A549 (cell line): ENCODE measurements around the gene LRRC3B. TPM values are rescaled to one million over a fixed set of nuclear protein-coding genes. Genes with fewer than 3 reads are reported as not detected.

Experiments used
- ATAC-seq, 2 experiments: fragments of 200-7000 bp in 1 of 2; fragments of >200 bp in 1 of 2; cut with Nextera tagmentation in 1 of 2; cut with Tn5 transposase in 1 of 2; 3 replicates each; pipeline versions ENCODE4 v1.8.0 to v1.9.1; 2018 to 2020; ENCODE audit warnings: mild to moderate bottlenecking in 1 of 2, moderate library complexity in 1 of 2
- CTCF ChIA-PET: fragments of 300-600 bp; sonication (Branson Sonifier 250); formaldehyde crosslinking; extraction: SDS; loops from one replicate; lab custom pipeline; 2021; ENCODE audit warnings: antibody characterized with exemption, inconsistent platforms; lab: Yijun Ruan, JAX
- POLR2A ChIA-PET: fragments of 350-600 bp; formaldehyde crosslinking; extraction: SDS; loops from one replicate; lab custom pipeline; 2021; ENCODE audit warnings: antibody characterized with exemption, inconsistent platforms; lab: Yijun Ruan, JAX
- DNase-seq, 2 experiments: peaks; one replicate each; pipeline versions ENCODE4 v3.0.0 to v3.0.0-alpha.2; 2011 to 2016; ENCODE audit warnings: low read depth in 1 of 2, low spot score in 1 of 2
- FAIRE-seq: peaks from 2 replicates; lab custom pipeline; 2011; peaks lifted over from hg19 to GRCh38; lab: Jason Lieb, UNC
- H3K27ac ChIP-seq, 2 experiments: fragments of >200 bp; sonication (Bioruptor Twin); formaldehyde crosslinking; 3 replicates each; pipeline ENCODE4 v1.5.1; 2016 to 2017
- H3K4me1 ChIP-seq: fragments of >200 bp; sonication (Bioruptor Twin); formaldehyde crosslinking; 3 replicates; pipeline ENCODE4 v1.6.1; 2016
- H3K4me2 ChIP-seq: fragments of >200 bp; sonication (Bioruptor Twin); formaldehyde crosslinking; 3 replicates; pipeline ENCODE4 v1.6.1; 2016
- H3K4me3 ChIP-seq: fragments of >200 bp; sonication (Bioruptor Twin); formaldehyde crosslinking; 3 replicates; pipeline ENCODE4 v1.5.1; 2016
- H3K9me3 ChIP-seq: fragments of >200 bp; sonication (Bioruptor Twin); formaldehyde crosslinking; 3 replicates; pipeline ENCODE4 v1.6.1; 2016
- BCL3 ChIP-seq: fragments of >200 bp; sonication (Bioruptor Twin); formaldehyde crosslinking; IDR thresholded peaks from 3 replicates; pipeline ENCODE4 v1.6.1; 2016
- BHLHE40 ChIP-seq: IDR thresholded peaks from 2 replicates; pipeline ENCODE4 v1.6.1; 2012; ENCODE audit warnings: low read depth, low read length, inconsistent platforms
- CBX8 ChIP-seq: fragments of 200-600 bp; sonication (generic); IDR thresholded peaks from 2 replicates; pipeline ENCODE4 v1.6.1; 2016
- CEBPB ChIP-seq, 2 experiments: fragments of >200 bp in 1 of 2; sonication (Bioruptor Twin) in 1 of 2; formaldehyde crosslinking in 1 of 2; IDR thresholded peaks; 2 replicates each; pipeline ENCODE4 v1.6.1; 2012 to 2016
- EHMT2 ChIP-seq: fragments of 200-600 bp; sonication (generic); IDR thresholded peaks from 2 replicates; pipeline ENCODE4 v1.6.1; 2016; ENCODE audit warnings: antibody characterized with exemption, low read depth, mild to moderate bottlenecking, moderate library complexity
- EP300 ChIP-seq, 2 experiments: fragments of >200 bp; sonication (Bioruptor Twin); formaldehyde crosslinking; IDR thresholded peaks; 2 replicates in 1 of 2; 3 replicates in 1 of 2; pipeline ENCODE4 v1.6.1; 2016 to 2017
- ESRRA ChIP-seq: fragments of 150-350 bp; IDR thresholded peaks from 2 replicates; pipeline ENCODE4 v1.6.1; 2014; ENCODE audit warnings: mild to moderate bottlenecking, low read length, borderline replicate concordance
- FOSB ChIP-seq: fragments of 250-450 bp; sonication (Bioruptor Pico); IDR thresholded peaks from 2 replicates; pipeline ENCODE4 v1.5.0; 2020; ENCODE audit warnings: mild to moderate bottlenecking, moderate library complexity
- GATA3 ChIP-seq: IDR thresholded peaks from 2 replicates; pipeline ENCODE4 v1.6.1; 2012; ENCODE audit warnings: borderline replicate concordance
- JUN ChIP-seq, 2 experiments: fragments of >200 bp; sonication (Bioruptor Twin); formaldehyde crosslinking; IDR thresholded peaks; 2 replicates in 1 of 2; 3 replicates in 1 of 2; pipeline ENCODE4 v1.6.1; 2016 to 2017
- JUNB ChIP-seq: fragments of >200 bp; sonication (Bioruptor Twin); formaldehyde crosslinking; IDR thresholded peaks from 2 replicates; pipeline ENCODE4 v1.6.1; 2016
- KDM5A ChIP-seq: fragments of 200-600 bp; sonication (generic); IDR thresholded peaks from 2 replicates; pipeline ENCODE4 v1.6.1; 2016; ENCODE audit warnings: antibody characterized with exemption, mild to moderate bottlenecking
- MAFK ChIP-seq: fragments of 450-650 bp; IDR thresholded peaks from 2 replicates; pipeline ENCODE4 v1.6.1; 2014; ENCODE audit not compliant: partially characterized antibody
- MAX ChIP-seq: IDR thresholded peaks from 2 replicates; pipeline ENCODE4 v1.6.1; 2012
- MAZ ChIP-seq: fragments of 150-350 bp; IDR thresholded peaks from 2 replicates; pipeline ENCODE4 v1.6.1; 2014; ENCODE audit warnings: antibody characterized with exemption, low read depth, low read length, borderline replicate concordance
- NPAS2 ChIP-seq: fragments of 250-450 bp; sonication (Bioruptor Pico); IDR thresholded peaks from 2 replicates; pipeline ENCODE4 v1.8.0; 2022; ENCODE audit warnings: mild to moderate bottlenecking, moderate library complexity, borderline replicate concordance
- PHF8 ChIP-seq: fragments of 200-600 bp; sonication (generic); IDR thresholded peaks from 2 replicates; pipeline ENCODE4 v1.6.1; 2016; ENCODE audit warnings: low read depth, mild to moderate bottlenecking, antibody characterized with exemption, moderate library complexity, borderline replicate concordance
- POLR2AphosphoS2 ChIP-seq: conservative IDR thresholded peaks from 2 replicates; pipeline ENCODE4 v1.6.1; 2012; ENCODE audit warnings: low read length, improper control_type of control experiment, inconsistent platforms
- RAD21 ChIP-seq, 2 experiments: fragments of >200 bp in 1 of 2; sonication (Bioruptor Twin) in 1 of 2; formaldehyde crosslinking in 1 of 2; IDR thresholded peaks in 1 of 2; conservative IDR thresholded peaks in 1 of 2; 2 replicates in 1 of 2; 3 replicates in 1 of 2; pipeline ENCODE4 v1.6.1; 2012 to 2018; ENCODE audit warnings: inconsistent platforms in 1 of 2
- RNF2 ChIP-seq: fragments of 200-600 bp; sonication (generic); IDR thresholded peaks from 2 replicates; pipeline ENCODE4 v1.6.1; 2016; ENCODE audit warnings: low read depth, mild to moderate bottlenecking, antibody characterized with exemption, moderate library complexity, borderline replicate concordance
- SREBF2 ChIP-seq: fragments of 450-650 bp; IDR thresholded peaks from 2 replicates; pipeline ENCODE4 v1.6.1; 2014; ENCODE audit warnings: mild to moderate bottlenecking, moderate library complexity
- TP53 ChIP-seq: fragments of 250-450 bp; sonication (Bioruptor Pico); IDR thresholded peaks from 2 replicates; pipeline ENCODE4 v1.5.0; 2021; ENCODE audit warnings: mild to moderate bottlenecking, moderate library complexity
- ZC3H11A ChIP-seq: fragments of 450-650 bp; IDR thresholded peaks from 2 replicates; pipeline ENCODE4 v1.6.1; 2014; ENCODE audit warnings: antibody characterized with exemption, mild to moderate bottlenecking
- ZSCAN20 ChIP-seq: fragments of 250-450 bp; sonication (Bioruptor Pico); IDR thresholded peaks from 2 replicates; pipeline ENCODE4 v1.8.0; 2022; ENCODE audit warnings: mild to moderate bottlenecking, moderate library complexity
- WGBS: methylation state at CpG from one replicate; pipeline ENCODE4 v1.1.6; 2017; ENCODE audit errors: missing lambda C conversion rate; 5-methylcytosine and 5-hydroxymethylcytosine counted together
- polyA plus RNA-seq, 4 experiments: library from polyadenylated mRNA; depleted of rRNA in 3 of 4; stranded (reverse); fragments of >200 nt; fragmentation: RNase III in 1 of 4; extraction: RNeasy Plus Mini Kit Qiagen cat#74134 plus additional on column Dnase treatment in 1 of 4; gene quantifications; 2 replicates in 3 of 4; 3 replicates in 1 of 4; pipeline ENCODE4 v1.2.3, GENCODE V29; 2011 to 2017
- TF ChIP-seq, protein P1 (sequence below): fragments of 250-450 bp; sonication (Bioruptor Pico); IDR thresholded peaks from 2 replicates; pipeline ENCODE4 v1.5.0; 2021; ENCODE audit warnings: mild to moderate bottlenecking, moderate library complexity, borderline replicate concordance
- TF ChIP-seq, protein P2 (sequence below): fragments of >200 bp; sonication (Bioruptor Twin); formaldehyde crosslinking; IDR thresholded peaks from 3 replicates; pipeline ENCODE4 v1.5.1; 2016
- TF ChIP-seq, protein P3 (sequence below): IDR thresholded peaks from 2 replicates; pipeline ENCODE4 v1.6.1; 2012; ENCODE audit warnings: low read depth, borderline replicate concordance

The LRRC3B gene
- polyA plus RNA-seq, 2 of the 4 experiments (the other 2 are of a cell fraction), result not detected

- TF ChIP-seq KDM5A (no peak), RNF2 (no peak)
- TF ChIP-seq, protein P1, sequence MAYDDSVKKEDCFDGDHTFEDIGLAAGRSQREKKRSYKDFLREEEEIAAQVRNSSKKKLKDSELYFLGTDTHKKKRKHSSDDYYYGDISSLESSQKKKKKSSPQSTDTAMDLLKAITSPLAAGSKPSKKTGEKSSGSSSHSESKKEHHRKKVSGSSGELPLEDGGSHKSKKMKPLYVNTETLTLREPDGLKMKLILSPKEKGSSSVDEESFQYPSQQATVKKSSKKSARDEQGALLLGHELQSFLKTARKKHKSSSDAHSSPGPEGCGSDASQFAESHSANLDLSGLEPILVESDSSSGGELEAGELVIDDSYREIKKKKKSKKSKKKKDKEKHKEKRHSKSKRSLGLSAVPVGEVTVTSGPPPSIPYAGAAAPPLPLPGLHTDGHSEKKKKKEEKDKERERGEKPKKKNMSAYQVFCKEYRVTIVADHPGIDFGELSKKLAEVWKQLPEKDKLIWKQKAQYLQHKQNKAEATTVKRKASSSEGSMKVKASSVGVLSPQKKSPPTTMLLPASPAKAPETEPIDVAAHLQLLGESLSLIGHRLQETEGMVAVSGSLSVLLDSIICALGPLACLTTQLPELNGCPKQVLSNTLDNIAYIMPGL (CRISPR knock-in tag), result no peak
Measured at GRCh38 chr3:26681632-26682031, 59.1 kb downstream of the LRRC3B start (continued).

GRCh38 chr3:26682406-26682805 lies 59.8 kb downstream of the LRRC3B start:
- no peak overlapping the region for H3K27ac ChIP-seq
- POLR2A ChIA-PET, result no interaction called here
- H3K4me1 ChIP-seq, result no peaks in the 10 kb centered on the region
- TF ChIP-seq, protein P2, sequence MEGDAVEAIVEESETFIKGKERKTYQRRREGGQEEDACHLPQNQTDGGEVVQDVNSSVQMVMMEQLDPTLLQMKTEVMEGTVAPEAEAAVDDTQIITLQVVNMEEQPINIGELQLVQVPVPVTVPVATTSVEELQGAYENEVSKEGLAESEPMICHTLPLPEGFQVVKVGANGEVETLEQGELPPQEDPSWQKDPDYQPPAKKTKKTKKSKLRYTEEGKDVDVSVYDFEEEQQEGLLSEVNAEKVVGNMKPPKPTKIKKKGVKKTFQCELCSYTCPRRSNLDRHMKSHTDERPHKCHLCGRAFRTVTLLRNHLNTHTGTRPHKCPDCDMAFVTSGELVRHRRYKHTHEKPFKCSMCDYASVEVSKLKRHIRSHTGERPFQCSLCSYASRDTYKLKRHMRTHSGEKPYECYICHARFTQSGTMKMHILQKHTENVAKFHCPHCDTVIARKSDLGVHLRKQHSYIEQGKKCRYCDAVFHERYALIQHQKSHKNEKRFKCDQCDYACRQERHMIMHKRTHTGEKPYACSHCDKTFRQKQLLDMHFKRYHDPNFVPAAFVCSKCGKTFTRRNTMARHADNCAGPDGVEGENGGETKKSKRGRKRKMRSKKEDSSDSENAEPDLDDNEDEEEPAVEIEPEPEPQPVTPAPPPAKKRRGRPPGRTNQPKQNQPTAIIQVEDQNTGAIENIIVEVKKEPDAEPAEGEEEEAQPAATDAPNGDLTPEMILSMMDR, result no peak
- no peak for TF ChIP-seq MAX
- no peak for TF ChIP-seq FOSB (CRISPR knock-in tag)
- no peak for TF ChIP-seq SREBF2
- no peak for TF ChIP-seq ZSCAN20 (CRISPR knock-in tag)
- no peak for TF ChIP-seq CBX8
- no peak for TF ChIP-seq PHF8
- TF ChIP-seq RAD21 (conservative IDR thresholded peaks at IDR 0.05 in 1 of 2, IDR thresholded peaks at IDR 0.05 in 1 of 2), result no peak
- TF ChIP-seq, protein P1 (CRISPR knock-in tag), result no peak
- TF ChIP-seq ZC3H11A, result no peak
- TF ChIP-seq NPAS2, result no peak
- no peak for TF ChIP-seq MAZ
- TF ChIP-seq EHMT2, result no peak
- TF ChIP-seq JUN (IDR thresholded peaks at IDR 0.05), result no peak
- 56% methylated on average over 1 of the region's 1 CpG for WGBS
- DNase-seq, result no peak
- H3K4me3 ChIP-seq, result no peak overlapping the region
- CTCF ChIA-PET, result no interaction called here
- ATAC-seq, result no peak
- FAIRE-seq, result no peak
- no peak overlapping the region for H3K4me2 ChIP-seq
- no peaks in the 10 kb centered on the region for H3K9me3 ChIP-seq

DNA sequence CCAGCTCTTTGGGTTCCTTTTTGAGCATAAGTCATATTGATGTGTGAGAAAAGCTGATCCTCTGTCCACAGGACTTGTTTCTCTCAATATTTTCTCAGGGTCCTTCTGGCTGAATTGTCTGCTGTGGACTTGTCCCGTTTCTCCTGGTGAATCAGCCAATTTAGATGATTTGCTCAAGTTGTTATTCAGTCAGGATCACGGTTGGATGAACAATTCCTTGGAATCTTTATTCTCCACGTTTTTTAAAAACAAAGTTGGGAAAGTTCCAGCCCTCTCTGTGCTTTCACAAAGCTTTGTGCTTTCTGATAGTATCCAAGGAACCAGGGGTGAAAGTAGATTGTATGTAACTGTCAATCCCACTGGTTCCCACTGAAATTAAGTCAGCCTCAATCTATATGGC lies 61.3 kb downstream of the LRRC3B start:
- Histone ChIP-seq H3K4me2 (no peak overlapping the region), H3K9me3 (no peaks in the 10 kb centered on the region), H3K27ac (no peak overlapping the region), H3K4me1 (no peaks in the 10 kb centered on the region), H3K4me3 (no peak overlapping the region)
- CTCF ChIA-PET, result no interaction called here
- no peak for FAIRE-seq
- POLR2A ChIA-PET, result no interaction called here
- 2% methylated on average over 3 of the region's 3 CpGs for WGBS
- ATAC-seq, result no peak
- DNase-seq, result no peak
- TF ChIP-seq JUNB (no peak), TP53 (CRISPR knock-in tag) (no peak), ESRRA (no peak), CEBPB (IDR thresholded peaks at IDR 0.05) (no peak), POLR2AphosphoS2 (no peak), GATA3 (no peak), BCL3 (no peak), EHMT2 (no peak), EP300 (IDR thresholded peaks at IDR 0.05) (no peak), MAFK (no peak), BHLHE40 (no peak), RAD21 (conservative IDR thresholded peaks at IDR 0.05 in 1 of 2, IDR thresholded peaks at IDR 0.05 in 1 of 2) (no peak)
- TF ChIP-seq, protein P3, sequence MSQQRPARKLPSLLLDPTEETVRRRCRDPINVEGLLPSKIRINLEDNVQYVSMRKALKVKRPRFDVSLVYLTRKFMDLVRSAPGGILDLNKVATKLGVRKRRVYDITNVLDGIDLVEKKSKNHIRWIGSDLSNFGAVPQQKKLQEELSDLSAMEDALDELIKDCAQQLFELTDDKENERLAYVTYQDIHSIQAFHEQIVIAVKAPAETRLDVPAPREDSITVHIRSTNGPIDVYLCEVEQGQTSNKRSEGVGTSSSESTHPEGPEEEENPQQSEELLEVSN, result no peak
- TF ChIP-seq, protein P1 (CRISPR knock-in tag), result no peak
